HG03103 (cell line): Measurements from ENCODE around the gene PCK1.

ENCODE experiments used
- ATAC-seq: cut with Tn5 transposase; IDR thresholded peaks from one replicate; pipeline ENCODE4 v1.9.1; 2021; ENCODE audit warnings: low read depth; ENCODE audit not compliant: unreplicated experiment

Gene PCK1

DNA sequence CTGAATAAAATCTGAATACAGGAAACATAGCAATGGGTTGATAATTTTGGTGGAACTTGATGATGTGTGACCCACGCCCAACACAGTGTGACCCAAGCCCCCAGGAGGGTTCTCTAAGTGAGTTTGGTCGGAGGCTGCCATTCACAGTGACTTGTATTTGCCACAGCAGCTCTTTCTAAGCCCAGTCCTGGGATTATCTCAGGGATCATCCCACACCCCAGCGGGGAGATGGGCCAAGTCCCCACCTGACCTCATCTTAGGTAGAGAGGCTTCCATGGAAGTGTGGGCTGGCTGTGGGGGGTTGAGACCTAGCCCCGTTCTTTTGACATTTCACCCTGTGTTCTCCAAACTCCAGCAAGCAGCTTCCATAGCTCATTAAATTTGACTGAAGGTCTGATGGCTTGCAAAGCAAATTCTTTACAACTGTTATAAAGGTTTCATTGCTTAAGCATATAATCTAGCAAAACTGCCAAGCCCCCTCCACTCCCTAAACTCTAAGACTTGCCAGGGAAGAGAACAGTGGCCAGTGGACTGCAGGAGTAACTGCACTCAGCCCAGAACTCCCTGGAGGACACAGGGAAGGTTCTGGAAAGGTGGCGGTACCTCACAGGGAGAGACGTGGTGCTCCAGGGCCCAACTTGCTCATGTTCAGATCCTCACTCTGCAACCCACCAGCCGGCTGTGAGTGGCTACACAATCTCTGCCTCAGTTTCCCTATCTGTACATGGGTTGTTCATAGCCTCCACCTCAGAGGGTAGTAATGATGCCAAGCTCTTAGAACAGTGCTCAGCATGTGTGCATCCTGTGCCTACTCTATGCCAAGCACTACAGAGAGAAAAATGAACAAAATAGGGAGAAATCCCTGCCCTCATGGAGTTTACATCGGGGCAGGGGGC, 1.0 kb upstream of the PCK1 start:
- no peak for ATAC-seq

DNA sequence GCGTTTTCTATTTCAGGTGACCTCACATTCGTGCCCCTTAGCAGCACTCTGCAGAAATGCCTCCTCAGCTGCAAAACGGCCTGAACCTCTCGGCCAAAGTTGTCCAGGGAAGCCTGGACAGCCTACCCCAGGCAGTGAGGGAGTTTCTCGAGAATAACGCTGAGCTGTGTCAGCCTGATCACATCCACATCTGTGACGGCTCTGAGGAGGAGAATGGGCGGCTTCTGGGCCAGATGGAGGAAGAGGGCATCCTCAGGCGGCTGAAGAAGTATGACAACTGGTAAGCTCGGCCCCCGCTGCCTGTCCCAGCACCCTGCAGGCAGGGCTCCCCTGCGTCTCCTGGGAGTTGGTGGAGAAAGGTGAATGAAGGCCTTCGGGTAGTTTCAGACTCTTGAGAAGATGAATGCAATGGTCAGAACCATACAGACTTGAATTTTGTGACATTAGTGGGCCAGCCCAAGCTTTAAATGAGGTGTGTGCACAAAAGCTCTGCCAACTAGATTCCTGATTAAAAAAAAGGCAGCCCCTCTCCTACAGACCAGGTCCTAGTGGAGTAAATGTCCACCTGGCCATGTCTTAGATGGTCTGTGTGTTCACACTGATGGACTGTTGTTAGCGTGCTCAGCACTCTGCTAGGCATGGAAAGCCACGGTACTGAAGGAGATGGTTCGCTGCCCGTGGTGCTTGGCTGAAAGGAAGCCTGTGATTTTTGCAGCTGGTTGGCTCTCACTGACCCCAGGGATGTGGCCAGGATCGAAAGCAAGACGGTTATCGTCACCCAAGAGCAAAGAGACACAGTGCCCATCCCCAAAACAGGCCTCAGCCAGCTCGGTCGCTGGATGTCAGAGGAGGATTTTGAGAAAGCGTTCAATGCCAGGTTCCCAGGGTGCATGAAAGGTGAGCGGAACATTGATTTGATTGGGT, 708 bp downstream of the PCK1 start:
- ATAC-seq = no peak

DNA sequence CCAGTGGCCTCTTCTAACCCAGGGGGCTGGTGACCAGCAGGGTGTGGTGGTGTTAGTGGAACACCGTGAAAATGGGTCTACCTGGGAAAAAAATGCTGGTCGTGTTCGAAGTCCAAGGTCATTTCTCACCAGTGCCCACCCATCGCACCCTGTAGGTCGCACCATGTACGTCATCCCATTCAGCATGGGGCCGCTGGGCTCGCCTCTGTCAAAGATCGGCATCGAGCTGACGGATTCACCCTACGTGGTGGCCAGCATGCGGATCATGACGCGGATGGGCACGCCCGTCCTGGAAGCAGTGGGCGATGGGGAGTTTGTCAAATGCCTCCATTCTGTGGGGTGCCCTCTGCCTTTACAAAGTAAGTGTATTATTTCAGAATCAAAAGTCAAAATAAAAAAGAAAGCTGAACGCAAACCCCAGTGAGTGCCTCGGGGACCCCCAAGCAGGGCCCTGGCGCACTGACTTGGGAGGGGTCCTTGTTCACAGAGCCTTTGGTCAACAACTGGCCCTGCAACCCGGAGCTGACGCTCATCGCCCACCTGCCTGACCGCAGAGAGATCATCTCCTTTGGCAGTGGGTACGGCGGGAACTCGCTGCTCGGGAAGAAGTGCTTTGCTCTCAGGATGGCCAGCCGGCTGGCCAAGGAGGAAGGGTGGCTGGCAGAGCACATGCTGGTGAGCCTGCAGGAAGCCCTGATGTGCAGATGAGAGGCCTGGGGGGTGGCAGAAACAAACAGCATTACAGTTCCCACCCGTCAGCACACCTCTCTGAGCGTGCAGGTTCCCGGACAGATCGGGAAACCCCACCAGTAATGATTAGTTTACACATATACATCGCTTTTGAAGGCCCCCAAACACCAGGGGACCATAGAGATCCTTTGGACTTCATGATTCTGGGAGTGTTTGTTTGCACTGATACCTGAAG, 1.9 kb downstream of the PCK1 start:
- ATAC-seq = no peak

DNA sequence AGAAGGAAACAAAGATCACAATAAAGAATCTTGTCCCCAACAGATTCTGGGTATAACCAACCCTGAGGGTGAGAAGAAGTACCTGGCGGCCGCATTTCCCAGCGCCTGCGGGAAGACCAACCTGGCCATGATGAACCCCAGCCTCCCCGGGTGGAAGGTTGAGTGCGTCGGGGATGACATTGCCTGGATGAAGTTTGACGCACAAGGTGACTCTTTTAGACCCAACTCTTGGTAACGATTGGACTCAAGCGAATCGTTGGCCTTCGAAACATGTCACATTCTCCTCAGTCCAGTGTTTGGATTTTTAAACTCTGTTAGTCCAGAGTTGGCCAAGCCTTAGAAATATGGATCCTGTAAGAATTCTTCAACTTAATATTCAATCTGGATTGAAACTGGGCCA, 2.6 kb downstream of the PCK1 start:
- no peak for ATAC-seq

DNA sequence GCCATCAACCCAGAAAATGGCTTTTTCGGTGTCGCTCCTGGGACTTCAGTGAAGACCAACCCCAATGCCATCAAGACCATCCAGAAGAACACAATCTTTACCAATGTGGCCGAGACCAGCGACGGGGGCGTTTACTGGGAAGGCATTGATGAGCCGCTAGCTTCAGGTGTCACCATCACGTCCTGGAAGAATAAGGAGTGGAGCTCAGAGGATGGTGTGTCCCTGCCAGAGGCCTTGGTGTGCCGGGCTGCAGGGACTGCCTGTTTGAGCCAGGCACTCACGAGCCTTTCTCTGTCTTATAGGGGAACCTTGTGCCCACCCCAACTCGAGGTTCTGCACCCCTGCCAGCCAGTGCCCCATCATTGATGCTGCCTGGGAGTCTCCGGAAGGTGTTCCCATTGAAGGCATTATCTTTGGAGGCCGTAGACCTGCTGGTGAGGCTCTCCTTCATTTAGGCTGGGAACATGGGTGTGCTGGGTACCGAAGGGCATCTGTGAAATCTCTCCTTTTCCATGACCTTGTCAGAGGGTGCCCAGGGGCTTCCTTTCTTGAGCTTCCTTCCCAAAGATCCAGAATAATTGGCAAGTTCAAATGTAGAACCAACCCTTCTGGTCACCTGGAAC, 3.4 kb downstream of the PCK1 start:
- no peak for ATAC-seq

DNA sequence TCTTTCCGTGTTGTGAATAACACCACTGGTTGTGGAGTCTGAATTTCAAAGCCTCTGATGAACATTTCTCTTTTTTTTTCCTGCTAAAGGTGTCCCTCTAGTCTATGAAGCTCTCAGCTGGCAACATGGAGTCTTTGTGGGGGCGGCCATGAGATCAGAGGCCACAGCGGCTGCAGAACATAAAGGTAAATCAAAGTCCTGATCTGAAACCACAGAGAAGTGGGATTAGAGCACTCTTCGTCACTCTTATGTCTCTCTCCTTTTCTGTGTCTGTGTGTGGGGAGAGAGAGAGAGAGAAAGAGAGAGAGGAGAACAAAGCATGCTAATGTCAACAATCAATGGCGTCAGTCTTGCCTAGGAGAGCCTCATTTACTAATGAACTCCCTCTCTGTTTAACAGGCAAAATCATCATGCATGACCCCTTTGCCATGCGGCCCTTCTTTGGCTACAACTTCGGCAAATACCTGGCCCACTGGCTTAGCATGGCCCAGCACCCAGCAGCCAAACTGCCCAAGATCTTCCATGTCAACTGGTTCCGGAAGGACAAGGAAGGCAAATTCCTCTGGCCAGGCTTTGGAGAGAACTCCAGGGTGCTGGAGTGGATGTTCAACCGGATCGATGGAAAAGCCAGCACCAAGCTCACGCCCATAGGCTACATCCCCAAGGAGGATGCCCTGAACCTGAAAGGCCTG, 4.2 kb downstream of the PCK1 start:
- ATAC-seq = no peak

DNA sequence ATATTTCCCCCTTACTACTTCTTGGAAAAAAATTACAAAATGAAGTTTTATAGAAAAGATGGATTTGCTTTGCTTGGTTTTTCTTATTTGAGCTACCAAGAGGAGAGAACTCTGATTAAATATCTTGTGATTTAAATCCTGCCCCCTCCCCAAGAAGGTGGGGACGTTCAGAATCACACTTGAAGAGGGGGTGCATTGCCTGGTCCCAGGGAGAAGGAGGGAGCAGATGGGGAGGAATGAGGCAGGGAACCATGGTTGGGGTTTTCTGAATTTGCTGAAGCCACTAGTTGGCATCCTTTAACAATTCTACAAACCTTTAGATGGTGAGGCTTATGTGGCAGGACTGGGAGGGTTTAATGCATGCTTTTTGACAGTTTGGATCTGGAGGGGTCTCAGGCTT, 5.5 kb downstream of the PCK1 start:
- no peak for ATAC-seq

DNA sequence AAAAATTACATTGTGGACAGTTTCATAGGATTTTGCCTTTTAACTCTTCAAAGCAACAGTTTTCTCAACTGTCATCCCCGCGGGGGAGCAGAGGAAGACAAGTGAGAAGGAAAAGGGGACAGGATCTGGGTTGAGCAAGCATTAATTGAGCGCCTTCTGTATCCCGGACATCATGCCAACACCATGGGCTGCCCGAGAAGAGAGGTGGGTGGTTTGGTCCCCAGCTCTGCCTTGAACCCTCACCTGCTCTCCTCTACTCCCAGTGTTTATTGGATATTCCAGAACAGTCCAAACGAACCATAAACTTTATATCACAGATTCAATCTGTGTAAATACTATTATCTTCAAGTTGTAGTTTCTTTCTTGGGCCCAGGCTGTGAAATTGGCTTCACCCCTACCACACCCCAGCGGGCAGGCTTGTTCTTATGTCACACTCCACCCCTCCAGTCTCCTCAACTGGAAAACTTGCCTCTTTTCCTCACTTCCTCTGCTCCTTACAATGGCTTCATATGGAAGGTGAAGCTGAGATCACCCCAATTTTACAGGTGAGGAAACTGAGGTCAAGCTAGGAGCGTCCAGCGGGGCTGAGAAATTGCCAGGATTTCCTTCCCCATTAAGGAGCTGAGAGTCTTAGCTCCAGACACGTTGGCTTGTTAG, 6.0 kb downstream of the PCK1 start:
- no peak for ATAC-seq

DNA sequence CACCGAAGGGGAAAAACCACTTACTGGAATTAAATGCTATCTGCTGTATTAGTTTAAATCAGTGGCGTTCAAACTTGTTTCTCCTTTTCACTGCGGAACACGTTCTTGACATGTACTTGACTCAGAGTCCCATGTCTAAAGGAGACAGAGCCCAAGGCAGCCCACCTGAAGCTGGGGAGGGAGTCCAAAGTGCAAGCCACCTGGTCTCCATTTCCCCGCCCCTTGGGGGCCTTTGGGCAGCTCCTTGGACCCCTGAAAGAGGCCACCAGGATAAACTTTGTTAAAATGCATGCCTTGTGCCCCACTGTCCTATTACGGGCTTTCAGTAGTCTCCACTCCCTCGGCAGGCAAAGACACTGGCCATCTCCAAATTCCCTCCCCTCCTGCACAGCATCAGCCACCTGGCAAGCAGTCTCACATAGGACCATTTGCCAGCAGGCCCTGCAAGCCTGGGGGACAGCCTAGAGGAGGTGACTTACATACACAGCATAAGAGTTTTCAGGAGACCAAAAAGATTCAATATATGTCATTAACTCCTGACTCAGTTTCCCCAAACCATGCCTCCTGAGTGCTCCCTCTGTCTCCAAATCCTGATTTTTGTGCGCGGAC, 6.7 kb downstream of the PCK1 start:
- ATAC-seq = no peak

DNA sequence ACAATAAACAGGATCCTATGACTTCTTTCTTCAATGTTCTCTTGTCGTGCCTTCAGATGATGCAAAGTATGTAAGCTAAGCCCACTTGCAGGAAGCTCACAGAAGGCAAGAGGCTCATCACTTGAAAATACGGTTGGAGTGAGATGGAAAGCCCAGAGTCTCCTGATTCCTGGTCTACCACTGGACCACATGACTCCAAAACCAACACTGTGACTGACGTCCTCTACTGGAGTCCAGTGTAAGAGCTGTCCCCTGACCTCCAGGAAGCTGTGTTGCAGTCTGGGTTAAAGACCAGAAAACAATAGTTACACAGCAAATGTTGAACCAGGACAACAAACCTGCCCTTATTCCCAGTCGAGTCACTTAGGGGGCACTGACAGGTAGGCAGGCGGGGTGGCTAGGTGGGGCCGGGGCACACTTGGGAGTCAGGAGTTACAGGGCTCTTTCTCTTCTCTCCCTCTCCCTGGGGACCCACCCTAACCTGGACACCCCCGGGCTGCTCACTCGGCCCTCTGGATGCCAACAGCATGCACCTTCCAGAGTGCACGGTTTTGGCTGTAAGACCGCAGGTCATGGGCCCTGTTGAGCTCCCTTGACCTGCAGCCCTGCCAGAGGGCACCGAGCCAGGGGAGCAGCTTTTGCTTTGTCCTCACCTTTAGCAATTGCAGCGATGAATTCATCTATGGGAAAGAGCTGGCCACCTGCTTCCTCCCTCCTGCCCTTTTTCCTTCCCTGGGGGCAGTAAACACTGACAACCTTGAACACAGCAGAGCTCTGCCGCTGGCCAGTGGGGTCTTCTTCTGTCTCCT, 7.4 kb downstream of the PCK1 start:
- ATAC-seq = no peak

DNA sequence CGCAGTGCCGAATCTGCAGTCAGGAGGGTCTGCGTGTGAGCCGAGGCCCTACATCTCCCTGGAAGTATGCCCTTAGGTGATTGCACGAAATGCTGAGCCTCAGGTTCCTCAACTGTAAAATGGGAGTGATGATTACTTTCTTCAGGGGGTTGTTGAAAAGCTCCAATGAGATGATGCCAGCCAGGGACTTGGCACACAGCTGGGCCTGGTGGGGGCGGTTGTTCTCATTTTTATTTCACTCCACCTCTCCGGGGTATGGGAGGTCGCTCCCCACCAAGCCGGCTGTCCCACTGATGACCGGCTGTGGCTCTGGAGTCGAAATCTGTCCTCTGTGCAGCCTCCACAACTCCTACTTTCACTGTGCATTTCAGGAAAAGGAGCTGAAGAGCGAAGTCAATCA, 8.1 kb downstream of the PCK1 start:
- ATAC-seq = no peak

DNA sequence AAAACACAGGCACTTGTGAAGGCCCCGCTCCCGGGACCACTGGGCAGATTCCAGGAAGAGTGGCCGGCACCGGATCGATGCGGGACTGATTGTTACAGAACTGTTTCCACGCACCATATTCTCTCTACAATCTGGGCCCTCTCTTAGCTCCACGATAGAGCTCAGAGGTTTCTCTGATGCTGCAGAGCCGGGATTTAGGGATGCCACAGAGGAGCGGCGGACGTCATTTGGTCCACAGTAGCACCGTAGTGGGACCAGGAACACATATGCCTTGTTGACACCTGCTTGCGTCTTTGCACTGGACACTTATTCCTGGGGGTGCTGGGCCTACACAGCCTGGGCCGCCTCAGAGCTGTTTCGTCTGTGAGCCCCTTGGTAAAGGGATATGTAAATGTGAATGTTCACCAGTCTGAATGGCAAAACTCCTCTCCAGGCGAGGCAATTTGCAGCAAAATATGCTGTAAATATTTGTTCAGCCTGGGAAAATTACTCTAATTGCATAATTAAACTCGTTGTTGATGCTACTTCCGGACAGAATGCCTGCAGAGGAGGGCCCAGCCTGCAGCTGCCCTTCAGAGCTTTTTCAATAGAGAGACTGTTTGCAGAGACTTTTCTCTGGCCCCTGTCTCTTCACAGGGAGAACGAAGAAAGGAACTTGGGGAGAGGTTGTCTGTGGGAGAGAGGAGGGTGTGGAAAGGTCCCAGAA, 9.4 kb downstream of the PCK1 start:
- ATAC-seq = no peak

DNA sequence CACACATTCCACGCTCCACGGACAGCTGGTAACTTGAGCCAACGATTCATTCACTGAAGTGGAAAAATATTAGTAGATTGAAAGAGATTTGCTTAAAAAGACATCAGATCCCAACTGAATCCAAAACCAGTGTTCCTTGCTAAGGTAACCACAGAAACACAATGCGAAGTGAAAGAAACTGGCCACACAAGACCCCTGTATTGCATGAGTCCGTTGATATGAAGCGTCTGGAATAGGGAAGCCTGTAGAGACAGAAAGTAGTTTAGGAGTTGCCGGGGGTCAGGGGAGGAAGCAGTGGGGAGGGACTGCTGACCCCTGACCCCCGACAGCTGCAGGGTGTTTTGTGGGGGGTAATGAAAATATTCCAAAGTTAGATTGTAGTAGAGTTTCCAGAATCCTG, 10.0 kb downstream of the PCK1 start:
- ATAC-seq = no peak

DNA sequence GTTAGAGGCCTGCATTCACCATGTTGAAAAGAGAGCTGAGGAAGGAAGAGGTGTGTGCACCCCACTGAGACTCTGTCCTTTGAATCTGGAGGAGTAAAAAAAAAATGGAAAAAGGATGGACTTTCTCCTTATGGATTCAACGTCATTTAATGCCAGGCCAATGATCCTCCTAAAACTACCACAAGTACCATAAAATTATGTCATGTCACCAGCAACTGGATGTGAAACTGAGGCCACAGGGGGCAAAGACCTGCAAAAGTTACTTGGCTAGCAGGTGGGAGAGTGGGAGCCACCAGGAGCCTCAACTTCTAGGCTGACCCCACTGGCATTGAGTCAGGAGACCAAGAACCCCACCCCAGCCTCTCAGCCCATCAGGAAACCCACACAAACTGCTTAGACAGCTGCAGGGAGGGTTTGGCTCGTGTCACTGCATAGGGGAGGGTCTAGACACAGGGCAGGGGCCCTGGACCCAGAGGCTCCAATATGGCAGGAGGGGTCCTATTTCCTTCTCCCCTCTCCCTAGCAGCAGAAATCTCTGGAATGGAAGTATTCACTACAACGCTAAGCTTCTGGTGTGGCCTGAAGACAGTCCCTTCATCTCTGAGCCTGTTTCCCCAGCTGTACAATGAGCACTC, 11.0 kb downstream of the PCK1 start:
- no peak for ATAC-seq

DNA sequence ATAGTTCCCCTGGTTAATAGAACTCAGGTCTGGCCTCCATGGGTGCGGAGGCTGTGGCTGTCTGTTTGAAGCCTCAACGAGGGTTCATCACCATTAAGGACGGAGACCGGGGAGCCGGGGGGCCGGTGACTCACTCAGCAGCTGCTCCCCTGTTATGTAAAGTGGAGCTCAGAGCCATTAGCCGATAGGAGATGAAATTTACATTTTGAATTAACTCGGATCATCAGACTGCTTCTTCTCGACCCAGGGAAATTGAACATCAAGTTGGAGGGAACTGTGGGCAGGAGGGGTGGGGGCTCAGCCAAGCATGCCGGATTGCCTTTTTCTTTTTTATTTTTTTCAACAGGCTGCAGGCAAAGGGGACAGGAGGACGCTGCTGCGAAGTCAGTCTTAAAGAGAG, 12.3 kb downstream of the PCK1 start:
- no peak for ATAC-seq

DNA sequence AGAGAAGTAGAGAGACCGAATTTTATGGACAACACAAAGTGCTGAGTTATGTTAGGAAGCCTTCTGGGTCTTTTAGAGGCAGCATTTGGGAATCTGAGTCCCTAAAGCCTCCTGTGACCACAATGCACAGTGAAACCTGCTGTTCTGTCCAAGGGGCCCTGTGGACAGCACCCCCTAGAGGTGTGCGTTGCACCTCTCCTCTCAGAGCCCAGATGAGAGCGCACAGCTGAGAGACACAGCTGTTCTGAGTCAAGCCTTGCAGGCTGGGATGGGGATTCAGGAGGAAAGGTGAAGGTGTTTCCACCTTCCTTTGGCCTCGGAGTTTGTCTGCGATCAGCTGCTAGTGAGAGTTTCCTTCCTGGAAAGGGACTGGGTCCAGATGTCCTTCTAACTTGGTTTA, 13.0 kb downstream of the PCK1 start:
- ATAC-seq = no peak

DNA sequence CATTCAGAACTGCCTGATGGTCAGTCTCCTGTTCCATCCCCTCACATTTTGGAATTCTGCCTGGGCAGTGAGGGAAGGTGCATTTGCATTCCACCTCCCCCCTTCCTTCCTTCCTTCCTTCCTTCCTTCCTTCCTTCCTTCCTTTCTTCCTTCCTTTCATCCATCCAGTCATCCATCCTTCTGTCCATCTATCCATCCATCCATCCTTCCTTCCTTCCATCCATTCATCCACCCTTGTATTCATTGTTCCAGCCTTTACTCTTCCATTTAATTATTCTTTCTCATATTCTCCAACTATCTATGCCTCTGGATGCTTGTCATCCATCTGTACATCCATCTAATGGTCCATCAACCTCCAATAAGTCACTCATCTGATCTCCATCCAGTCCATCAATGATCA, 14.0 kb downstream of the PCK1 start:
- no peak for ATAC-seq
